HG03460 (cell line): ENCODE results near the gene XPR1.

Experiments
- ATAC-seq: cut with Tn5 transposase; IDR thresholded peaks from one replicate; pipeline ENCODE4 v1.9.1; 2021; ENCODE audit not compliant: unreplicated experiment

Gene XPR1

GRCh38 chr1:180884588-180885300 lies 252.9 kb downstream of the XPR1 start:
- no peak for ATAC-seq

- ATAC-seq: no peak
These were observed 254.5 kb downstream of the XPR1 start for GRCh38 chr1:180886338-180886737.

- no peak for ATAC-seq
These were observed 256.0 kb downstream of the XPR1 start for GRCh38 chr1:180887841-180888240.

DNA sequence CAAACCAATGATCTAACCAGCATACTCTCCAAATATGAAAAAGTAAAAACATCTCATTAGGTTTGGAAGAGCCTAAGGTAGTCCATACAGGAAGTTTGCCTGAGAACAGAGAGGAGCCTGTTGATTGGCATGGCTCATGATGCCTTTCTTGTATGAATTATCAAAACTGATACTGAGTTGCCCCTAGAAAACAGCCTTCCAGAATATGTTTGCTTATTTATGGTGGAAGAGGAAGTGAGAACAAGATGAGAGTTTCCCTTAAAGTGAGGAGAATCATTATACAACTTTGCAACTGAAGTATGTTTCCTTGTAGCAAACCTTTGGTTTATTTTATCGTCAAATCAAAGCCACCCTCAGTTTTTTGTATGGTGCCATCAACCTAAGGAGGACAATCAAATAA lies 257.0 kb downstream of the XPR1 start:
- peak; percentile 78 for ATAC-seq

GRCh38 chr1:180889325-180889724 lies 257.5 kb downstream of the XPR1 start:
- no peak for ATAC-seq

- ATAC-seq: no peak
These were observed 260.4 kb downstream of the XPR1 start for GRCh38 chr1:180892272-180892671.

DNA sequence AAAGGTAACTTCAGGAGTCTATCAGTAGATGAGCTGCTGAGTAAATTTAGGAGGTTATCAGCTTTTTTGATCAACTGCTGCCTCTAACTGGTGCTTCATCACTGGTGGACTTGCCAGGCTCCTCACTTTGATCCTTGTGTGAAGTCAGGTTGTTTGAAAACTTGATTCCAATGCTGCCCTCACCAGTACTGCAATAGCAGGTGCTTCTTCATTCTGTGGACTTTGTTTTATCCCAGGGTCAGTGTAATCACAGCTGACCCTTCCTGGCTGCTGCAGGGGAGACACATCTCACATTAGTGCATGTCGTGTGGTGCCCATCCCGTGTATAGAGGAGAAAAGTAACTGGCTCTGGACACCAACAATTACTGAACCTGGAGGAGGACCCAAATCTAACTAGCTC lies 260.9 kb downstream of the XPR1 start:
- no peak for ATAC-seq

GRCh38 chr1:180893614-180894013 lies 261.8 kb downstream of the XPR1 start:
- ATAC-seq: no peak

- ATAC-seq: no peak
These were observed 264.3 kb downstream of the XPR1 start for GRCh38 chr1:180896161-180896560.

DNA sequence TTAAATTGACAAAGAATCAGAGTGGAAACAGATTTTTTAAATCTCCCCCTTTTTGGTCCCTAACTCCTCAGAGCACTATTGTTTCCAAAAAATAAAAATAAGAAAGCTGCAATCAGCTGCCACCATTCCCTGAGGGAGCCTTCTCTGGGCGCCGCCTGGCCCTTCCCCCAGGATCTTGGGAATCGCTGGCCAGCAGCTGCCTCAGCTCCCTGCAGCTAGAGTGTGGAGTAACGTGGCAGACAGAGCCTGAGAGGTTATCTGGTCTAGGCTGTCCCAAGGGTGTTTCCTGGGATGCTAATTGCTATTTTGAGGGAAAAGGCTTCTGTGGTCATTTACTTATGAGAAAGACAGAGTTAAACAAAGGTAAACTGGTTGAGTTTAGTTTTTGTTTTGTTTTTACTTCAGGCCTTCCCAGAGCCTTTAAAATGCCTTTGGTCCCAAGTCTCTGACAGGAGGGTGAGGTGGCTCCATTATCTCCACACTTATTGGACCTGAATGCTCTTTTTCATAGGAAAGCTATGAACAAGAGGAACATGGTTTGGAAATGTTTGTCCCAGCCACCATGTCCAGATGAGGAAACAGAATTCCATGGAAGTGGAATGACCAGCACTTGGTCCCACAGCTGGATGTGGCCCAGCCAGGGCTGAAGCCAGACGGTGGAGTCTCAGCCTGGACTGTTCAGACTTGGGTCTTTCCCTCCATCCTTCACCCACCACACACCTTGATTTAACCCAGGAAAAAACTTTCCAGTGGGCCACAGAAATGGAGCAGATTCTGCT lies 266.8 kb downstream of the XPR1 start:
- no peak for ATAC-seq

- ATAC-seq: no peak
These were observed 267.4 kb downstream of the XPR1 start for GRCh38 chr1:180899262-180899661.

- ATAC-seq: no peak
These were observed 269.5 kb downstream of the XPR1 start for GRCh38 chr1:180901076-180901990.

DNA sequence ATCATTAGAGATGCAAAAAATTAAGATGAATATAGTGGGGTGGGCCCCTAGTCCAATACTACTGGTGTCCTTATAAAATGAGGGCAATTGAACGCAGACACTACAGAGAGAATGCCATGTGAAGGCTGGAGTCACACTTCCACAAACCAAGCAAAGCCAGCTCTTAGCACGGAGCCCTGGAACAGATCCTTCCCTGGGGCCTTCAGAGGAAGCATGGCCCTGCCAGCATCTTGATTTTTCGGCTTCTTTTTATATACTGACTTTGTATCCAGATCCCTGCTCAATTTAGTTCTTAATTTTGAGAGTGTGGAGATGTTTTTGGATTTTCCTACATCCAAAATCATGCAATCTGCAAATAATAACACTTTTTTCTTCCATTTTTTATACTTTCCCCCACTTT lies 270.7 kb downstream of the XPR1 start:
- ATAC-seq: no peak

GRCh38 chr1:180905927-180906326 lies 274.1 kb downstream of the XPR1 start:
- no peak for ATAC-seq

GRCh38 chr1:180906511-180906910 lies 274.7 kb downstream of the XPR1 start:
- no peak for ATAC-seq

DNA sequence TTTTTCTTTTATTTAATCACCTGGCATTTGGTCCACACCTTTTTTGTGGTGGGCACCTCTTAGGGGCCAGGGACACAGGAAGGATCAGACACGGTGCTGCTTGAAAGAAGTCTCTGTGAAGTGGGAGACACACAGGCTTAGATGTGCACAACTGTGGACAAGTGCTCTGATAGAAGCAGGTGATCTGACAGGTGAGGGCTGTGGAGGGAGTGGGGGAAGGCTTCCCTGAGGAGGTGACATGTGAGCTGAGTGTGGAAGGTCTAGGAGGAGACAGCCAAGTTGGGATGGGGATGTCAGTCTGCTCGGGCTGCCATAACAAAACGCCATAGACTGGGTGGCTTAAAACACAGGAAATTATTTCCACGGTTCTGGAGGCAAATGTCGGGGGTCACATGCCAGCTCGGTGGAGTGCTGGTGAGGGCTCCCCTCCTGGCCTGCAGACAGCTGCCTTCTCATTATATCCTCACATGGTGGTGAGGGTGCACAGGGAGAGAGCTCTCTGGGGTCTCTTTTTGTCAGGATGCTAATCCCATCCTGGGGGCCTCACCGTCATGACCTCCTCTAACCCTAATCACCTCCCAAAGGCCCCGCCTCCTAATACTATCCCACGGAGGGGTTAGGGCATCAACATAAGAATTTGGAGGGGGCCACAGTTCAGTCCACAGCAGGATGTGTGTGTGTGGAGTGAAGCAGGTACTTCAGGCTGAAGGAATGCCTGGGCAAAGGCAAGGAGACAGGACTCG lies 275.7 kb downstream of the XPR1 start:
- ATAC-seq: no peak

- no peak for ATAC-seq
These were observed 276.4 kb downstream of the XPR1 start for GRCh38 chr1:180908074-180908765.

GRCh38 chr1:180909005-180909414 lies 277.2 kb downstream of the XPR1 start:
- peak; percentile 36 for ATAC-seq

DNA sequence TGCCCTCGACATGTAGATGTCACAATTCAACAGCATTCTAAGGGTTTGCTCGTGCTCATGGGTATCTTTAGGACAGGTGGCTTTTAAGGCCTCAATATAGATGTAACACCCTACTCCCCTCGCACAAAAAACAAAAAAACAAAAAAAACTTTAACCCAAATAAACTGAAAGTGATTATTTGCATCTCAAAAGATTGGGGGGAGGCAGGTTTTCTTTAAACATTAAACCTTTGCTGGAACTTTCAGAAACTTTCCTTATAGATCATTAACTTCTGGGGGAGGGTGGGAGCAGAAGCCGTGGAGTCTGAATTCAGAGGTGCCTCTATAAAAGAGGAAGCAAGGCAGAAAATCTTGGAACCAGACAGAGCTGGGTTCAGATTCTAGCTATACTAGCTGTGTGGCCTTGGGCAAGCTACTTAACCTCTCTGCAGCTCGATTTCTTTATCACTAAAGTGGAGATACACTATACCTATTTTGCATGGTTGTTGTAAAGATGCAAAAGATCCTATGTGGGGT lies 277.7 kb downstream of the XPR1 start:
- peak; percentile 47 for ATAC-seq

GRCh38 chr1:180911640-180912191 lies 279.9 kb downstream of the XPR1 start:
- ATAC-seq: no peak
